Bronchial epithelial cell (primary cell): ENCODE data around the gene TMEM208. TPM values are rescaled to one million over a fixed set of nuclear protein-coding genes. Genes with fewer than 3 reads are reported as not detected.

Experiments used
- DNase-seq: peaks from one replicate; pipeline ENCODE4 v3.0.0-alpha.2; 2010; ENCODE audit warnings: low read depth
- FAIRE-seq: peaks from 2 replicates; lab custom pipeline; 2011; peaks lifted over from hg19 to GRCh38; lab: Jason Lieb, UNC
- H3K27me3 ChIP-seq: 2 replicates; pipeline ENCODE4 v1.5.1; 2011; ENCODE audit warnings: low read length; ENCODE audit not compliant: control insufficient read depth, insufficient read depth
- H3K36me3 ChIP-seq: 2 replicates; pipeline ENCODE4 v1.5.1; 2011; ENCODE audit warnings: low read length; ENCODE audit not compliant: control insufficient read depth, insufficient read depth
- H3K4me3 ChIP-seq: 2 replicates; pipeline ENCODE4 v1.5.1; 2011; ENCODE audit warnings: mild to moderate bottlenecking, low read depth, low read length, control low read depth
- CTCF ChIP-seq: IDR thresholded peaks from 2 replicates; pipeline ENCODE4 v1.5.1; 2011; ENCODE audit warnings: mild to moderate bottlenecking, moderate library complexity, low read length, control low read depth, inconsistent platforms; ENCODE audit not compliant: insufficient read depth, severe bottlenecking
- total RNA-seq: library from RNA; depleted of rRNA; stranded (reverse); fragments of >200 nt; gene quantifications from 2 replicates; pipeline ENCODE4 v1.2.1, GENCODE V29; 2014

TMEM208 gene
- total RNA-seq, 1 donor from 2014 or later = 56.9 TPM

GRCh38 chr16:67238278-67238575 lies 11.3 kb downstream of the TMEM208 start:
- no peak for TF ChIP-seq CTCF
- H3K4me3 ChIP-seq = no peak overlapping the region
- H3K36me3 ChIP-seq = peaks cover 21% of the 10 kb centered on the region
- DNase-seq (no peak), FAIRE-seq (no peak)
- H3K27me3 ChIP-seq = no peaks in the 10 kb centered on the region

- Histone ChIP-seq H3K36me3 (peaks cover 18% of the 10 kb centered on the region), H3K4me3 (no peak overlapping the region), H3K27me3 (no peaks in the 10 kb centered on the region)
- DNase-seq (no peak), FAIRE-seq (no peak)
- TF ChIP-seq CTCF = no peak
These were observed 12.0 kb downstream of the TMEM208 start for GRCh38 chr16:67238806-67239470.

GRCh38 chr16:67240506-67240905 lies 13.6 kb downstream of the TMEM208 start:
- Histone ChIP-seq H3K36me3 (peaks cover 17% of the 10 kb centered on the region), H3K4me3 (no peak overlapping the region), H3K27me3 (no peaks in the 10 kb centered on the region)
- DNase-seq (peak; percentile 83), FAIRE-seq (no peak)
- TF ChIP-seq CTCF = no peak

- FAIRE-seq (no peak), DNase-seq (peak; percentile 87)
- Histone ChIP-seq H3K36me3 (peaks cover 12% of the 10 kb centered on the region), H3K27me3 (no peaks in the 10 kb centered on the region), H3K4me3 (no peak overlapping the region)
- TF ChIP-seq CTCF = no peak
These were observed 14.3 kb downstream of the TMEM208 start for GRCh38 chr16:67241008-67241900.

GRCh38 chr16:67242138-67242730 lies 15.3 kb downstream of the TMEM208 start:
- FAIRE-seq (no peak), DNase-seq (no peak)
- peaks cover 7% of the 10 kb centered on the region for H3K36me3 ChIP-seq
- H3K4me3 ChIP-seq = no peak overlapping the region
- H3K27me3 ChIP-seq = no peaks in the 10 kb centered on the region
- no peak for TF ChIP-seq CTCF
